Measurements from ENCODE around the gene FMN1. TPM values are rescaled to one million over a fixed set of nuclear protein-coding genes. Genes with fewer than 3 reads are reported as not detected.

FMN1 gene
- total and polyA plus RNA-seq, 2 of the 8 experiments (the other 6 are each of a cell fraction or from before 2014, with no cell fraction given) = 0.27 to 3.7 TPM

GRCh38 chr15:32775103-32775502 lies 419.4 kb downstream of the FMN1 start:
- H2BK15ac ChIP-seq (ENCODE audit: low read length) = no peak overlapping the region
- no peak overlapping the region for H3K14ac ChIP-seq (ENCODE audit: insufficient read length)
- no peaks in the 10 kb centered on the region for H3K79me2 ChIP-seq (ENCODE audit: control insufficient read depth in 1 of 2, insufficient read depth in 2 of 2, low read length in 2 of 2)
- H3K56ac ChIP-seq (replicated peaks; ENCODE audit: insufficient read length, low read depth, low read length) = no peak overlapping the region
- no peak overlapping the region for H2BK5ac ChIP-seq (ENCODE audit: low read depth, low read length)
- H3K4me1 ChIP-seq (replicated peaks in 1 of 4; ENCODE audit: control insufficient read depth in 3 of 4, insufficient read depth in 4 of 4, low read length in 3 of 4) = no peaks in the 10 kb centered on the region
- H4K20me1 ChIP-seq (replicated peaks in 1 of 2; ENCODE audit: control insufficient read depth in 1 of 2, insufficient read depth in 2 of 2, low read length in 2 of 2) = no peaks in the 10 kb centered on the region
- ChIA-PET POLR2A (ENCODE audit: partially characterized antibody) (interaction anchor here (1.1 kb wide), 1 partner anchor 19 kb away, joined by 3 read pairs; no protein-coding TSS in a partner anchor), CTCF (ENCODE audit: partially characterized antibody) (interaction anchor here (1.0 to 1.4 kb wide), 2 partner anchors 69 to 112 kb away, joined by 3 to 4 read pairs; no protein-coding TSS in a partner anchor)
- no peak overlapping the region for H2BK120ac ChIP-seq (replicated peaks; ENCODE audit: low read depth, low read length)
- no peak overlapping the region for H2BK12ac ChIP-seq (ENCODE audit: low read depth, low read length)
- H3K23me2 ChIP-seq (ENCODE audit: low read depth, low read length) = no peaks in the 10 kb centered on the region
- FAIRE-seq (no peak), DNase-seq (ENCODE audit: low read depth in 1 of 2, low spot score in 2 of 2) (no peak)
- no peaks in the 10 kb centered on the region for H3K27me3 ChIP-seq (replicated peaks in 1 of 4; ENCODE audit: control insufficient read depth in 3 of 4, extremely low read depth in 1 of 4, insufficient read depth in 3 of 4, low read length in 3 of 4)
- 79% methylated on average over 3 of the region's 3 CpGs; no CpG with 5 or more reads in 1 of the 2 experiments for WGBS, 2 experiments (ENCODE audit: extremely low coverage in 1 of 2, insufficient coverage in 1 of 2, insufficient read length in 1 of 2, insufficient replicate concordance in 2 of 2, low coverage in 1 of 2, low lambda C conversion rate in 2 of 2, missing lambda C conversion rate in 1 of 2)
- H2AFZ ChIP-seq (ENCODE audit: low read length) = no peak overlapping the region
- H3K23ac ChIP-seq (ENCODE audit: insufficient read length) = no peak overlapping the region
- H2BK20ac ChIP-seq (ENCODE audit: low read length) = no peak overlapping the region
- no peak overlapping the region for H4K8ac ChIP-seq (ENCODE audit: extremely low read depth, insufficient read depth, low read length)
- no peaks in the 10 kb centered on the region for H3K79me1 ChIP-seq (ENCODE audit: low read depth, low read length)
- TF ChIP-seq PHF8 (conservative IDR thresholded peaks at IDR 0.05; ENCODE audit: low read depth, low read length) = no peak
- TF ChIP-seq EZH2 (IDR thresholded peaks at IDR 0.05; ENCODE audit: low read depth, low read length, severe bottlenecking) = no peak
- no peak for TF ChIP-seq E2F6 (IDR thresholded peaks at IDR 0.05)
- TF ChIP-seq HDAC2 (IDR thresholded peaks at IDR 0.05; ENCODE audit: borderline replicate concordance in 1 of 2, low read depth in 2 of 2, low read length in 2 of 2) = no peak
- no peak for TF ChIP-seq JUND (IDR thresholded peaks at IDR 0.05; ENCODE audit: low read length)
- TF ChIP-seq GABPA (IDR thresholded peaks at IDR 0.05; ENCODE audit: borderline replicate concordance, insufficient read depth, low read length) = no peak
- H3K18ac ChIP-seq (ENCODE audit: extremely low read depth, low read length) = no peak overlapping the region
- no peak overlapping the region for H3K4me3 ChIP-seq (ENCODE audit: extremely low read depth in 1 of 4, insufficient read depth in 2 of 4, low read depth in 3 of 4, low read length in 4 of 4)
- H4K91ac ChIP-seq (replicated peaks; ENCODE audit: insufficient read length, low read length) = no peak overlapping the region
- H2AK5ac ChIP-seq (ENCODE audit: low read depth, low read length) = no peak overlapping the region
- no peak overlapping the region for H3K27ac ChIP-seq (ENCODE audit: low read depth, low read length)
- H3K9me3 ChIP-seq (ENCODE audit: insufficient read depth in 2 of 2, low read depth in 1 of 2, low read length in 1 of 2) = peaks cover 0 to 7% of the 10 kb centered on the region in 2 experiments; a peak in 1 of 4 replicates
- no peak overlapping the region for H3K4me2 ChIP-seq (ENCODE audit: insufficient read depth in 1 of 2, low read depth in 2 of 2, low read length in 2 of 2)
- no peaks in the 10 kb centered on the region for H3K36me3 ChIP-seq (ENCODE audit: control insufficient read depth in 2 of 4, insufficient read depth in 4 of 4, low read length in 3 of 4)
- no peak overlapping the region for H3K9ac ChIP-seq (replicated peaks in 1 of 4; ENCODE audit: extremely low read depth in 1 of 4, low read depth in 3 of 4, low read length in 3 of 4)
- no peak overlapping the region for H4K5ac ChIP-seq (ENCODE audit: insufficient read length, low read depth, low read length)
- no peak overlapping the region for H3K4ac ChIP-seq (replicated peaks; ENCODE audit: insufficient read length, low read depth, low read length)
